Heart left ventricle (tissue), 13 donors: Measurements from ENCODE around the gene FOXK1.

ENCODE experiments used
- CTCF ChIP-seq, 12 donors: fragments of 200-600 bp; sonication (generic) in 4 of 12; IDR thresholded peaks; one replicate each; pipeline versions ENCODE4 v1.5.0 to v1.8.0; 2018 to 2022; ENCODE audit warnings: antibody characterized with exemption in 12 of 12, mild to moderate bottlenecking in 5 of 12
- POLR2A ChIP-seq, 2 donors: fragments of 450-650 bp; IDR thresholded peaks; one replicate each; pipeline ENCODE4 v1.6.1; 2017; ENCODE audit warnings: antibody characterized with exemption in 2 of 2, mild to moderate bottlenecking in 2 of 2, moderate library complexity in 2 of 2
- donor health status: ischemic (EF 13 %, LVEDD 7.1; RV severe dilation, severe dysfunction).
- donor health status: DM: no; HTN: yes; CAD: no.
- donor health status: DM: no; HTN: no; CAD: no.
- donor health status: ischemic (EF 25% LVEDD 6.9; RV normal size, moderate dysfunction).
- donor health status: ischemic (EF 25% LVEDD 5.7; RV mildly dilated, moderate dysfunction).
- donor health status: ischemic (EF 35%, LVEDD 5.7; RV mildly dilated, moderate dysfunction).
- donor health status: nonischemic (EF 11% LVEDD 7.7; RV severe dilation, severe dysfunction).
- donor health status: DM: yes; HTN: yes; CAD: no.
- donor health status: PGD.
- donor health status: ischemic (EF 29% LVEDD 5.4; RV normal size, mild dysfunction).
- donor health status: nonischemic (EF 23%, LVEDD 6.1; RV moderate dilation, normal function).

GRCh38 chr7:4783292-4783652, 101.2 kb downstream of the FOXK1 start:
- TF ChIP-seq CTCF (IDR thresholded peaks at IDR 0.05) (no peak), POLR2A (IDR thresholded peaks at IDR 0.05) (no peak)
